GM19455 (cell line): ENCODE data around the gene PKIG.

Experiments used
- ATAC-seq: cut with Tn5 transposase; IDR thresholded peaks from one replicate; pipeline ENCODE4 v1.9.1; 2021; ENCODE audit not compliant: unreplicated experiment

PKIG gene

GRCh38 chr20:44657875-44658274 lies 75.5 kb downstream of the PKIG start:
- no peak for ATAC-seq

- ATAC-seq, result no peak
Measured at GRCh38 chr20:44658810-44659209, 76.4 kb downstream of the PKIG start.

GRCh38 chr20:44659931-44660330 lies 77.6 kb downstream of the PKIG start:
- ATAC-seq, result no peak

GRCh38 chr20:44660581-44660980 lies 78.2 kb downstream of the PKIG start:
- ATAC-seq, result no peak

- no peak for ATAC-seq
Measured at GRCh38 chr20:44662261-44662660, 79.9 kb downstream of the PKIG start.

GRCh38 chr20:44664131-44664530 lies 81.8 kb downstream of the PKIG start:
- ATAC-seq, result no peak

- ATAC-seq, result no peak
Measured at GRCh38 chr20:44666066-44666465, 83.7 kb downstream of the PKIG start.
